Activated CD8-positive, alpha-beta memory T cell treated with anti-CD3 and anti-CD28 coated beads, Interleukin-2, amount 50 U/mL, for 48 hours (primary cell): ENCODE measurements around the gene FIGNL2.
A peak's percentile ranks its signal among the peaks of the same experiment; 100 is the strongest.
"Not testable (repeated sequence)": the region's sequence is repeated elsewhere in the genome, so short reads cannot be mapped to it uniquely, and the experiment has no call there.

Source experiments
- DNase-seq: peaks from one replicate; pipeline ENCODE4 v3.0.0-alpha.2; 2020

FIGNL2 gene

GRCh38 chr12:51833448-51834227 is 14.9 kb downstream of the FIGNL2 start:
- DNase-seq = no peak

GRCh38 chr12:51832354-51833107 is 16.0 kb downstream of the FIGNL2 start:
- DNase-seq = no peak

DNA sequence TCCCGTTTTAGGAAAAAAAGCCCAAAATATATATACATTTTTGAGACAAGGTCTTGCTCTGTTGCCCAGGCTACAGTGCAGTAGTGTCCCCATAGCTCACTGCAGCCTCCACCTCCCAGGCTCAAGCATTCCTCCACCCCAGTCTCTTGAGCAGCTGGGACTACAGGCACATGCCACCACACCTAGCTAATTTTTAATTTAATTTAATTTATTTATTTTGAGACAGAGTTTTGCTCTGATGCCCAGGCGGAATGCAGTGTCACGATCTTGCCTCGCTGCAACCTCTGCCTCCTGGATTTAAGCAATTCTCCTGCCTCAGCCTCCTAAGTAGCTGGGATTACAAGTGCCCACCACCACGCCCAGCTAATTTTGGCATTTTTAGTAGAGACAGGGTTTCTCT is 16.7 kb downstream of the FIGNL2 start:
- not testable (repeated sequence) for DNase-seq

GRCh38 chr12:51829641-51830040 is 18.9 kb downstream of the FIGNL2 start:
- no peak for DNase-seq

DNA sequence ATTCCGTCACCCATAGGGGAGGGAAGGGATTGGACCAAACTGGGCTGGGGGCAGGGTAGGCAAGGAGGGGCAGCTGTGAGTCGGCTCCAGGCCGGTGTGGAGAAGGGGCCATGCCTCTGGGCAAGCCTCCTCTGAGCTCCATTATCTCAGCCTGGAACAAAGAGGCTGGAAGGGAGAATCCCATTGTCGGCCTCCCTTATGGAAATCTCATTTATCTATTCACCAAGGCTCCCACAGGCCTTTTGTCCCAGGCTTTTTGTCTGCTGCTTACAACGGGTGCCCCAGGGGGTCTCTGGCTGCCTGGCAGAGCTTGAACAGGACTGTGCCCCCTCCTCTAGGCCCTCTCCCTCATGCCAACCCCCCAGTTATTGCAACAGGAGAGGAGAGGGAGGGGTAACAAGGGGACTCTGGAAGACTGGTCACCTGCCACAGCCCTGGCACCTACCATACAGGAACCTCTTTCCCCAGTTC is 19.5 kb downstream of the FIGNL2 start:
- DNase-seq = no peak

DNA sequence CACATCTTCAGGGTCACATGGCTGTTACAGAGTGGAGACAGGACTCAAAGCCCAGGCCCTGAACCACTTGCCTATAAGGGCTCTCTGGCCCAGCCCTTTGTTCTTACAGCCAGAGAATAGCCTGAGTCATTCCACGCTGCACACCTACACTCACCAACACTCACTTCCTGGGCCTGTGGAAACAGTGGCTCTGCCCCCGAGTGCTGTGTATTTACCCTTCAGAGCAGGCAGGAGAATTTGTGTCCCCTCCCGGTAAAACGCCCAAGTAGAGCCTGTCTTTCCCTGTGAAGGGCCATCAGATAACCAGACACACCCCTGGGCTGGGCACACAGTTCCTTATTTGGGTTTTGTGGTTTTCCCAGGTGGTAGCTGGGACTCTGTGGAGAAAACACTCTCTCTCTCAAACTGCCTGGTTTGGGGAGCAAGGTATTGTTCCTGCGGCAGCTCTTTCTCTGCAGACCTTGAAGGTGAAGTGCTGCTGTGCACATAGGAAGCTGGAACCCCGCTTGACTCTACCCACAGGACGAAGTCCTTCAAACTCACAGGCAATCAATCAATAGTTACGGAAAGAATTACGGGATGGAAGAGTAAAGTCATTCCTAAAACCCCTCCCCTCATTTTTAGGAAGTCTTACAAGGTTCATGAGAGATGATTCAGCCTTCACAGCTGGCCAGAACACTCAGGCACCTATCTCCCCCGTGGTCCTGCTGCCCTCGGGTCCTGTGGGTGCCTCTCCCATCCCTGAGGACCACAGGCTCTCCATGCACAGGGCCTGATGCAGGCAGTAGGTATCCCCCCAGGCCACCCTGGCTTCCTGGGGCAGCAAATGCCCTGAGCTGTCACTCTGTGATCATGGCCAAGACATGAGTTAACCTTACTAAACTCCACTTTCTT is 20.3 kb downstream of the FIGNL2 start:
- DNase-seq = peak; percentile 74

- DNase-seq = no peak
Observed at GRCh38 chr12:51826881-51827280, 21.6 kb downstream of the FIGNL2 start.

DNA sequence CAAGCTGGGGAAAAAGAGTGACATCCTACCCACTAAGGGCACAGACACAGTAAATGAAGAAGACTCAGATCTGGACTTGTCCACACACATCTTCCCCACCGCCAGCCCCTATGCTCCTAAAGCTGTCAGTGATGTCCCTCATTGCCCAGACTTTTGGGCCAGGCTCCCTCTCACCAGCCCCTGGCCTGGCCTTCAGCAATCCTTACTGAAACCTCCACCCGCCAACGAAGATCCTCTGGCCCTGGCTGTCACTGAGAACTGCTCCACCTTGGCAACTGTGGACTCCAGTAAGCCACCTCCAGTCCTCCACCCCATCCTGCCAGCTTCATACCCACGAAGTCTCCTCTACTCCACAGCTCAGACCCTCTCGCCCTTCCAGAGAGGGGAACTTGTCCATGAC is 23.3 kb downstream of the FIGNL2 start:
- DNase-seq = no peak

DNA sequence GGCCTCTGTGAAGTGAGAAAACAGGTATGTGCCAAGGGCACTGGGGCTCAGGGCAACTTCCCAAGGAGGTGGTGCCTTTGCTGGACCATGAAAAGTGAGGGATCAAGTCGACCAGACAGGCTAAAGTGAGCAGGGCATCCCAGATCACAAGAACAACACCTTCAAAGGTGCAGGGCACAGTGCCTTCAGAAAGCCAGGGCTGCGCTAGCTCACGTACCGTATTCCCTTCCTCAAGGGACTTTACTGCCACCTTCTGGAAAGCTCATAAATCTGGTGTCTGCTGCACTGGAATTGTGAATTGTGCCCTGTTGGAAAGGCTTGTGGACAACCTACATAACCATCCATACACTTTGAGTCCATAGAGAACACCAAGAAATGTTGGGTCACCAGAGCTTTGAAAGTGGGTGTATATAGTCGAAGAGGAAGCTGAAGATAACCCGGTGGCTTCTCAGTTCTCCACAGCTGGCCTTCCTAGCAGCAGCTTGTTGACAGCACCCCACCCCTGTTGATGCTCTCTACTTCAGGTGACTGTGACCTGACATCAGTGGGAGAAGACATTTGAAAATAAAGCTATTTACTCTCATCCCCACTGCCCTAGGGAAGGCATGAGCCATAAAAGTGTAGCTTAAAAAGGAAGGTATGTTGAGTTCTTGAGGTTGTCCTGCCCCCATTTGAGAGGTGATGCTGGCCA is 24.5 kb downstream of the FIGNL2 start:
- DNase-seq = no peak

- no peak for DNase-seq
Observed at GRCh38 chr12:51822956-51823355, 25.6 kb downstream of the FIGNL2 start.

DNA sequence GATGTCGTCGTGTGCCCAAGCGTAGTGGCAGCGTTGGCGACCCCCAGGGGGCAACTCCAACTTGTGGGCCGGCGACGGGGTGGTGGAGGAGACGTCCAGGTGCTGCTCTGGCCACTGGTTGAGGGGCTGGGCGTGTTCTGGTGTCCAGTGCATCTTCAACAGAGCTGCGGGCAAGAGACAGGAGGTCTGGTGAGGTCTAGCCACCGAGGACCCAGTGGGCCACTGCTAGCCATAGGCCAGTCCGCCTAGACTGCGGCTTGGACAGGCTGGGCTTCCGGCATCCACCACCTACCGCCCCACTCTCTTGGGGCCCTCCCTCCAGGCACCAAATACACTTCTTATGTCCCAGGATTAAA is 26.3 kb downstream of the FIGNL2 start:
- DNase-seq = no peak

DNA sequence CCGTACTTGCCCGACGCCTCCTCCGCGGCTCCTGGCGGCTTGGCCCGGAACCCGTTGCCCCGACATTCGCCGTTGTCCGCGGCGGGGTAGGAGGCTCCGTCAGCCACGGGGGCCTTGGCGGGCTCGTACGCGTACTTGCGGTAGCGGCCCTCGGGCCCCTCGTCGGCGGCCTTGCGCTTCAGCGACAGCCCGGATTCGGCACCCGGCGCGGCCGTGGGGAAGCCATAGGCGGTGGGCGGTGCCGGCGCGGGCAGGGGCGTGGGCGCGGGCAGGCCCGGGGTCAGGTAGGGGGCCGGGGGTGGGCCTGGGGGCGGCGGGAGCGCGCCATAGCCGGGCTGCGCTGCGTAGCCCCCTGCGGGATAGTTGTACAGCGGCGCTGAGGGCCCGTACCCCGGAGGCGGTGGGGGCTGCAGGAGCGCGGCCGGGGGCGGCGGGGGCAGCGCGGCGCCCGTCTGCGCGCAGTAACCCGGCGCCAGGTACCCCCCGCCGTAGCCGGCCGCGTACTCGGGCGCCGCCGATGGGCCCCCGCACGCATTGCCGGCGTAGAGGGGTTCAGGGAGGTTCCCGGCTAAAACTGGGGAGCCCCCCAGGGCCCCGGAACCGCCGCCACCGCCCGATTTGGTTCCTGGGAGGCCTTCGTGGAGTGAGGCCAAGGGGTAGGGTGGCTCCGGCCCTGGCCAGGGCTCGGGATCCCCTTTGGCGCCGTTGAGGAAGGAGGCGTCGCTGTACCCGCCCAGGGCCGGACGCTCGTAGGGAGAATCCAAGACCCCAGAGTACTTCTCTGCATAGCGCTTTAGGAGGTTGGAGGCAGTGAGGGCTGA is 26.9 kb downstream of the FIGNL2 start:
- DNase-seq = peak; percentile 57

GRCh38 chr12:51820526-51821439 is 27.7 kb downstream of the FIGNL2 start:
- peak; percentile 91 for DNase-seq

GRCh38 chr12:51819736-51820525 is 28.6 kb downstream of the FIGNL2 start:
- DNase-seq = peak; percentile 48

GRCh38 chr12:51818566-51819300 is 29.8 kb downstream of the FIGNL2 start:
- DNase-seq = no peak

GRCh38 chr12:51818086-51818485 is 30.4 kb downstream of the FIGNL2 start:
- DNase-seq = peak; percentile 45

DNA sequence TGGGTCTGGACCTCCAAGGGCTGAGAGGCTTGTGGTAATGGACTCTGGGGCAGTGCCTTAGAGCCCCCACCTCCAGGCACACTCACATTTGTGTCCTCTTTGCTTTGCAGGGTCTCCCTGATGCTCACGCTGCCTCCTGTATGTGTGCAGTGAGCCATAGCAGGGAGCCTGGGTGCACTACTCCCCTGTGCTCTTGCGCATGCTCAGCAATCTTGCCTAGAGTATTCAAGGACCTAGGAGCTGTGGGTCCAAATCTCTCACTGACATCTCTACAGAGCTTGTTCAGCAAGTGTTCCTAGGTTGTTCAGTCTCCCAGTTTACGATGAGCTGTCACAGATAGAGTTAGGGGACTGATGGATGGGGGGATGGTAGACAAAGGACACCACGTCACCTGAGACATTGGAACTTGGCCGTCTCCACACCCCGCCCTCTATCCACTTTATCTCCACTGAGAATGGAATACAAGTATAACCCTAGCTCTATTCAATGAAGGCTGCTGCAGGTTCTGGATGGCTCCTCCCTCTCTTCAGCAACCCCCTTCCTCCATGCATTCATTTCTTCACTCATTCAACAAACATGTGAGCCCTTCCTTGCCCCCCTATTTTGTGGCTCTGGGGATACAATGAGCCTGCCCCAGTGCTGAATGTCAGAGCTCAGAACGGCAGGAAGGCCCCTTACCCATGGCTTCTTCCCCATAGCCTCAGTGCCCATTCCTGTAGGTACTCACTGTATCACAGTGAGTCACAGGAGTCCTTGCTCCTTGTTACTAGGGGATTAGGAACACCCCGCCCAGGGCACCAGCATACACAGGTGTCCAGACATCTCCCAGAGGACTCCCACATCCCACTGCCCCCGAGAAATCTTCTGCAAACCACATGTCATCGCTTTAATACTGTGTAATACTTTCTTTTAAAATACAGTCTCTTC is 31.2 kb downstream of the FIGNL2 start:
- no peak for DNase-seq

- DNase-seq = no peak
Observed at GRCh38 chr12:51815571-51815970, 32.9 kb downstream of the FIGNL2 start.
